GM20431 (cell line): ENCODE data around the gene KLHL42.
"Not testable (repeated sequence)": the region's sequence is repeated elsewhere in the genome, so short reads cannot be mapped to it uniquely, and the experiment has no call there.

Experiments used
- in situ Hi-C: fragments of 300-500 bp; cut with MseI, MboI; formaldehyde crosslinking; loops from one replicate; pipeline ENCODE4 v1.15.0; 2020; ENCODE audit warnings: low sequenced_read_pairs; ENCODE audit not compliant: unreplicated experiment

KLHL42 gene

GRCh38 chr12:27847293-27847692 is 67.3 kb downstream of the KLHL42 start:
- in situ Hi-C loops = not testable (repeated sequence)

- in situ Hi-C loops = no loop called here
These were observed 71.3 kb downstream of the KLHL42 start for GRCh38 chr12:27851311-27851710.

DNA sequence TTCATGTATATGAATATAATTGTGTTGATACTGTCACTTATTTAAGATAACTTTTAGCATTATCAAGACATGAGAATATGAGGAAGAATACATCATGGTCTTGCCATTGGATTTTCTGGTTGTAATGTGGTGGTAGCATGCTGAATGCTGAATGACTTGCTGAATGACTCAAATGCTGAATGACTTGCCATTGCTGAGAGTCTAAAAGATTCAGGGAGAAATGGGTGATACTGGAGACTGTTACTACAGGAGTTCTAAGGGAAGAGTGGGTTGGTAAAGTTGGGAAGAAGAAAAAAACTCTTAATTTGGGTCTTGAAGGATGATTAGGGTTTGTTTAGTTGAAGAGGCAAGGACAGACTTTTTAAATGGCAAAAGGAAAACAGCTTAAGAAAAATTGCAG is 72.1 kb downstream of the KLHL42 start:
- in situ Hi-C loops = no loop called here
